K562 (cell line): ENCODE results near the gene ACKR2.

Experiments used
- KDM5B ChIP-seq: fragments of 200-600 bp; sonication (generic); IDR thresholded peaks from 2 replicates; pipeline ENCODE4 v1.6.1; 2012; ENCODE audit warnings: low read depth, mild to moderate bottlenecking, moderate library complexity, low read length, control low read depth, inconsistent platforms; ENCODE audit not compliant: insufficient replicate concordance
- POLR2A ChIP-seq: fragments of 450-650 bp; conservative IDR thresholded peaks from 2 replicates; pipeline ENCODE4 v1.6.1; 2016
- TF ChIP-seq, protein P1 (sequence below), 3 experiments: IDR thresholded peaks in 2 of 3; conservative IDR thresholded peaks in 1 of 3; 2 replicates each; pipeline ENCODE4 v1.5.1; 2011 to 2012; ENCODE audit warnings: low read length in 3 of 3, mild to moderate bottlenecking in 3 of 3, control low read depth in 2 of 3, improper control_type of control experiment in 1 of 3, inconsistent platforms in 1 of 3, low read depth in 1 of 3, mixed read lengths in 1 of 3, moderate library complexity in 1 of 3; ENCODE audit not compliant: insufficient read depth in 2 of 3
- TF ChIP-seq, protein P2 (sequence below): sonication (generic); formaldehyde crosslinking; IDR thresholded peaks from 2 replicates; pipeline ENCODE4 v1.8.1; 2023; ENCODE audit warnings: mild to moderate bottlenecking, missing genetic modification reagents
- TF ChIP-seq, protein P3 (sequence below): fragments of 450-650 bp; formaldehyde crosslinking; IDR thresholded peaks from 2 replicates; pipeline ENCODE4 v1.4.0; 2022; ENCODE audit warnings: missing genetic modification characterization
- TF ChIP-seq, protein P4 (sequence below): fragments of 450-650 bp; IDR thresholded peaks from 2 replicates; pipeline ENCODE4 v1.6.1; 2017; ENCODE audit warnings: mild to moderate bottlenecking, moderate library complexity
- TF ChIP-seq, protein P5 (sequence below), 3 experiments: fragments of 200-800 bp in 1 of 3; sonication (Bioruptor generic) in 1 of 3; sonication (generic) in 1 of 3; formaldehyde crosslinking in 1 of 3; IDR thresholded peaks; 2 replicates each; pipeline versions ENCODE4 v1.6.1 to v1.8.0; 2016 to 2022; ENCODE audit warnings: mild to moderate bottlenecking in 2 of 3, missing compliant biosample characterization in 2 of 3, missing genetic modification characterization in 2 of 3, missing genetic modification reagents in 1 of 3

DNA sequence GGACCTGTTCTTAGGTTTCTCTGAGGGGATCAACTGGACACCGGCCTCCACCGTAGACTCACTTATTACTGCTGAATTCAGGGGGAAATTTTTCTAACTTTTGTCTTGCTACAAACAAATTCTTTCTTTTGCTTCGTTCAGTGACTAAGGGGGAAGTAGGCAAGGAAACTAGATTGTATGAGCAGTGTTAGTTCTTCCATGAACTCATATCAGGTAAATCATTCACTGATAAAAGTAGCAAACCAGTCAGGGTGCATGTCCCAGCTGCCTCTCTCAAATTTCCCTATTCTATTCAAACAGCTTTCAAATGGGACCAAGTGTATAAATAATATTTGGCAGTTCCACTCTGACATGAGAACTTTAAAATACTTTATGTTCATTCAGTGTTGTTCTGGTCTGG is 28.8 kb upstream of the ACKR2 start:
- TF ChIP-seq, protein P1, sequence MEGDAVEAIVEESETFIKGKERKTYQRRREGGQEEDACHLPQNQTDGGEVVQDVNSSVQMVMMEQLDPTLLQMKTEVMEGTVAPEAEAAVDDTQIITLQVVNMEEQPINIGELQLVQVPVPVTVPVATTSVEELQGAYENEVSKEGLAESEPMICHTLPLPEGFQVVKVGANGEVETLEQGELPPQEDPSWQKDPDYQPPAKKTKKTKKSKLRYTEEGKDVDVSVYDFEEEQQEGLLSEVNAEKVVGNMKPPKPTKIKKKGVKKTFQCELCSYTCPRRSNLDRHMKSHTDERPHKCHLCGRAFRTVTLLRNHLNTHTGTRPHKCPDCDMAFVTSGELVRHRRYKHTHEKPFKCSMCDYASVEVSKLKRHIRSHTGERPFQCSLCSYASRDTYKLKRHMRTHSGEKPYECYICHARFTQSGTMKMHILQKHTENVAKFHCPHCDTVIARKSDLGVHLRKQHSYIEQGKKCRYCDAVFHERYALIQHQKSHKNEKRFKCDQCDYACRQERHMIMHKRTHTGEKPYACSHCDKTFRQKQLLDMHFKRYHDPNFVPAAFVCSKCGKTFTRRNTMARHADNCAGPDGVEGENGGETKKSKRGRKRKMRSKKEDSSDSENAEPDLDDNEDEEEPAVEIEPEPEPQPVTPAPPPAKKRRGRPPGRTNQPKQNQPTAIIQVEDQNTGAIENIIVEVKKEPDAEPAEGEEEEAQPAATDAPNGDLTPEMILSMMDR (IDR thresholded peaks at IDR 0.05 in 2 of 3, conservative IDR thresholded peaks at IDR 0.05 in 1 of 3; ENCODE audit: insufficient read depth in 2 of 3, low read depth in 1 of 3, low read length in 3 of 3) = no peak
- TF ChIP-seq, protein P2, sequence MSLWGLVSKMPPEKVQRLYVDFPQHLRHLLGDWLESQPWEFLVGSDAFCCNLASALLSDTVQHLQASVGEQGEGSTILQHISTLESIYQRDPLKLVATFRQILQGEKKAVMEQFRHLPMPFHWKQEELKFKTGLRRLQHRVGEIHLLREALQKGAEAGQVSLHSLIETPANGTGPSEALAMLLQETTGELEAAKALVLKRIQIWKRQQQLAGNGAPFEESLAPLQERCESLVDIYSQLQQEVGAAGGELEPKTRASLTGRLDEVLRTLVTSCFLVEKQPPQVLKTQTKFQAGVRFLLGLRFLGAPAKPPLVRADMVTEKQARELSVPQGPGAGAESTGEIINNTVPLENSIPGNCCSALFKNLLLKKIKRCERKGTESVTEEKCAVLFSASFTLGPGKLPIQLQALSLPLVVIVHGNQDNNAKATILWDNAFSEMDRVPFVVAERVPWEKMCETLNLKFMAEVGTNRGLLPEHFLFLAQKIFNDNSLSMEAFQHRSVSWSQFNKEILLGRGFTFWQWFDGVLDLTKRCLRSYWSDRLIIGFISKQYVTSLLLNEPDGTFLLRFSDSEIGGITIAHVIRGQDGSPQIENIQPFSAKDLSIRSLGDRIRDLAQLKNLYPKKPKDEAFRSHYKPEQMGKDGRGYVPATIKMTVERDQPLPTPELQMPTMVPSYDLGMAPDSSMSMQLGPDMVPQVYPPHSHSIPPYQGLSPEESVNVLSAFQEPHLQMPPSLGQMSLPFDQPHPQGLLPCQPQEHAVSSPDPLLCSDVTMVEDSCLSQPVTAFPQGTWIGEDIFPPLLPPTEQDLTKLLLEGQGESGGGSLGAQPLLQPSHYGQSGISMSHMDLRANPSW (CRISPR knock-in tag) = no peak
- TF ChIP-seq POLR2A (no peak), KDM5B (no peak)
- TF ChIP-seq, protein P3, sequence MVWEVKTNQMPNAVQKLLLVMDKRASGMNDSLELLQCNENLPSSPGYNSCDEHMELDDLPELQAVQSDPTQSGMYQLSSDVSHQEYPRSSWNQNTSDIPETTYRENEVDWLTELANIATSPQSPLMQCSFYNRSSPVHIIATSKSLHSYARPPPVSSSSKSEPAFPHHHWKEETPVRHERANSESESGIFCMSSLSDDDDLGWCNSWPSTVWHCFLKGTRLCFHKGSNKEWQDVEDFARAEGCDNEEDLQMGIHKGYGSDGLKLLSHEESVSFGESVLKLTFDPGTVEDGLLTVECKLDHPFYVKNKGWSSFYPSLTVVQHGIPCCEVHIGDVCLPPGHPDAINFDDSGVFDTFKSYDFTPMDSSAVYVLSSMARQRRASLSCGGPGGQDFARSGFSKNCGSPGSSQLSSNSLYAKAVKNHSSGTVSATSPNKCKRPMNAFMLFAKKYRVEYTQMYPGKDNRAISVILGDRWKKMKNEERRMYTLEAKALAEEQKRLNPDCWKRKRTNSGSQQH (CRISPR knock-in tag) = no peak
- TF ChIP-seq, protein P4, sequence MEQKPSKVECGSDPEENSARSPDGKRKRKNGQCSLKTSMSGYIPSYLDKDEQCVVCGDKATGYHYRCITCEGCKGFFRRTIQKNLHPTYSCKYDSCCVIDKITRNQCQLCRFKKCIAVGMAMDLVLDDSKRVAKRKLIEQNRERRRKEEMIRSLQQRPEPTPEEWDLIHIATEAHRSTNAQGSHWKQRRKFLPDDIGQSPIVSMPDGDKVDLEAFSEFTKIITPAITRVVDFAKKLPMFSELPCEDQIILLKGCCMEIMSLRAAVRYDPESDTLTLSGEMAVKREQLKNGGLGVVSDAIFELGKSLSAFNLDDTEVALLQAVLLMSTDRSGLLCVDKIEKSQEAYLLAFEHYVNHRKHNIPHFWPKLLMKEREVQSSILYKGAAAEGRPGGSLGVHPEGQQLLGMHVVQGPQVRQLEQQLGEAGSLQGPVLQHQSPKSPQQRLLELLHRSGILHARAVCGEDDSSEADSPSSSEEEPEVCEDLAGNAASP = no peak
- TF ChIP-seq, protein P5, sequence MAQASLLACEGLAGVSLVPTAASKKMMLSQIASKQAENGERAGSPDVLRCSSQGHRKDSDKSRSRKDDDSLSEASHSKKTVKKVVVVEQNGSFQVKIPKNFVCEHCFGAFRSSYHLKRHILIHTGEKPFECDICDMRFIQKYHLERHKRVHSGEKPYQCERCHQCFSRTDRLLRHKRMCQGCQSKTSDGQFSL (CRISPR knock-in tag; IDR thresholded peaks at IDR 0.05) = no peak
- TF ChIP-seq, protein P5 (tag; IDR thresholded peaks at IDR 0.05) = no peak
